ENCODE data around the gene GRID1.
A peak's percentile ranks its signal among the peaks of the same experiment; 100 is the strongest.

Gene GRID1

GRCh38 chr10:86366033-86366901 lies at the start of gene GRID1:
Gene GRID1, minus strand, starts transcription at chr10:86366795.
- DNase-seq = peak; percentile 52

DNA sequence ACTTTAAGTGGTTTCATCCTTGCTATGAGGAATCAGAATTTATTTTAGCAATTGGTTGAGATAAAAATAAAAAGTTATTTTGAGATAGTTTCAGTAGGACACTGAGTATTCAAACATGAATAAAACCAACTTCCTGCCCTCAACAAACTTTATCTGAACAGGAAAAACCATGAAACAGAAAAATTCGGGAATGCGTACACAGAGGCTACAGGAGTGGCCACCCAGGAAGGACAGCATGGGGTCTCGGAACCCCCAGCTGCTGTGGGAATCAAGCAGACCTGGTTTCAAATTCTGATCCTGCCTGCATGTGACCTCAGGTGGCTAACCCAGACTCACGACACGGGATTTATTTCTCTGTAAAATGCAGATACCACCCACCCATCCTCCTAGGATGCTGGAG lies 49.0 kb upstream of the GRID1 start:
- DNase-seq = no peak

DNA sequence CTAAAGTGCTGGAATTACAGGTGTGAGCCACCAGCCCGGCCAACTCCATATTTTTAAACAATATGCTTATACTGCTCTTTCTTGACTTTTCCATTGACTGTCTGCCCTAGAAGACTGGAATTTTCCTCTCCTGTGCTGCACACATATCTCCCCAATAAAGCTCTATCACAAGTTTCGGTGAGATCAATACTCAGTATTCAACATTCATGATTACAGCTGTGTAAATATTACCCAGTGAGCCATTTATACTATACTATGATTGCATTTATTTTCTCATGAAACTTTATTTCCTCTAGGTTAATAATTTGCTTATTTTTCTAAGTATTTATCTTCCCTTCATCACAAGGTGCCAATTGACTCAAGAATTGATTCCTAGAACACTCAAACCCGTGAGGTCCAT lies 48.5 kb upstream of the GRID1 start:
- DNase-seq = no peak

- DNase-seq = no peak
These were observed 46.6 kb upstream of the GRID1 start for GRCh38 chr10:86413046-86413728.

- no peak for DNase-seq
These were observed 45.4 kb upstream of the GRID1 start for GRCh38 chr10:86411852-86412560.

DNA sequence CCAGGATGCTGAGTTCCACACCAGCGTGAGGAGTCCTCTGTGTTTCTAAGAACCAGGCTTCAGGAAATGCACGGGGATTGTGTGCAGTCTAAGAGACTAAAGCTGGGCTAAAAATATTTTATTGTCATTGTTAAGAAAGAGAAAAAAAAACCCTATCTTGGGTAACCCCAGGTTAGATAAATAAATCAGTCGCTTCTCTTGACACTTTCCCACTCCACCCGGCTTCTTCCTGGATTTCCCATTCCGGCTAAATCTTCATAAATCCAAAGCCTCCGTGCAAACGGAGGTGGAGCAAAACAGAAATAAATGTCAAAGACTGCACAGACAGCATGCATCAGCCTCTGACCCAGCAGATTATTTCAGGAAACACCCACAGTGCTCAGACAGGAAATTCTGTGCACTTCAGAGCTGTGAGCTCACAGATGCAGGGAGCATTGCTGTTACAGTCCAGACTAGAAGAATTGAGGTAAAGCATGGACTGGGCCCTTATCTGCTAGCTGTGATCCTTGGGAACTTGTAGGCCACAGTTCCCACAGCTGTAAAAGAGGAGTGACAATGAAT lies 44.8 kb upstream of the GRID1 start:
- DNase-seq = no peak

DNA sequence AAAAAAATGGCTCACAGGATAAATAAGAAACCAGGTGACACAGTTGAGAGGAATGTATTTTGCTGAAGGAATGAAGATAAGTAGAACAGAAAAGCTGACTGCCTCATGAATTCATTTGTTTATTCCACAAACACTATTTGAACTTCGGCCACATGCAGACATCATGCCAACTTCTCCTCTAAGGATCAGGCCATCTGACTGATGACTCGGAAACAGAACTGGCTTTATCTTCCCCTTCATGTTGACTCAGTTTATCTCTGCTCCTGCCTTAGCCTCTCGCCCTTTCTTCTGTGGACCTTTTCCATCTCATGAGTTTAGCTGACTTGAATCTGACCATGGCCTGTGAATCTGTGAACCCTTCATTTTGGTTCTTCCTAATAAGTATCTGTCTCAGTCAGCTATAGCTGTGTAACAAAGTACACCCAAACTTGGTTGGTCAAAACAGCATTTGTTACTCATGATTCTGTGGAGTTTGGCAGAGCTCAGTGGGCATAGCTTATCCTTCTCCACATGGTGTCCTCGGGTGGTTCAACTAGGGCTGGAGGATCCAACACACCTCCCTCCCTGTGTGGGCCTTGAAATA lies 44.0 kb upstream of the GRID1 start:
- no peak for DNase-seq

DNA sequence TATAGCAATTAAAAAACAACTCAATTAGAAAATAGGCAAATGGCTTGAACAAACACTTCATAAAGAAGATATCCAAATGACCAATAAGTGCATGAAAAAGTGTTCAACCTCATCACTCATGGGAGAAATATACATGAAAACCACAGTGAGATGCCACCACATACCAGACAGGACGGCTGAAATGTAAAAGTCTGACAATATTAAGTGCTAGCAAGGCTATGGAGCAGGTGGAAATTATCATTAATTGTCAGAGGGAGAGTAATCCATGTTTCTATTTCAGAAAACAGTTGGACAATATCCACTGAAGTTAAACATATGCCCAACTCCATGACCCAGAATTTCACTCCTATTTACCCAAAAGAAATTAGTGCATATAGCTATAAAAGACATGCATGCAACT lies 42.6 kb upstream of the GRID1 start:
- no peak for DNase-seq

GRCh38 chr10:86403183-86403797 lies 36.7 kb upstream of the GRID1 start:
- no peak for DNase-seq

DNA sequence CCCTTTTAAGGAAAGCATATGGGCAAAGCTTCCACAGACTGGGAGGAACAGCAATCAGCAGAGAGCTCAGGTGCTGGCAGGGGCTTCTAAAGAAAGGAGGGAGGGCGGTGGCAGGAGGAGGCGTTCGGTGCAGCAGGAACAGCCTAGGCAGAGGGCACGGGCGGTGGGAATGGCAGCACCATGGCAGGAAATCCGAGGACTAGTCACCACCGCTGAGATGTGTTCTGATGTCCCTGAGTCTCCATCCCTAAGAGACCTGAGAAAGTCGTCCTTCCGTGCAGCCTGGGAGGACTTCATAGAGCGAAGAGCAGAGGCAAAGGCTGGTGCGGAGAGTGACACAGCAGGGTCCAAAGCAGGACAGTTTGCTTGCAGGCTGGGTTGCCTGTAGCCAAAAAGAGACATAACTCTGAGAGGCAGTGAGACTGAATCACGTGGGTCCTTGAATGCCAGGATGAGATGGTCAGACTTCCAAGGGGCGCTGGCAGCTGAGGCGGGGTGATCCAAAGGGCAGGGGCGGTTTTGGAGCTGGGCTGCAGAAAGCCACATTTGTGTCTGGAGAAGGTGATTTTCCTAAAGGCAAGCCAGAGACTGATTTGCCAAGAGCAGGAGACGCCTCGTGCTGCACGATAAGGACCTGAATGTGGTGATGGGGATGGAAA lies 35.8 kb upstream of the GRID1 start:
- no peak for DNase-seq

DNA sequence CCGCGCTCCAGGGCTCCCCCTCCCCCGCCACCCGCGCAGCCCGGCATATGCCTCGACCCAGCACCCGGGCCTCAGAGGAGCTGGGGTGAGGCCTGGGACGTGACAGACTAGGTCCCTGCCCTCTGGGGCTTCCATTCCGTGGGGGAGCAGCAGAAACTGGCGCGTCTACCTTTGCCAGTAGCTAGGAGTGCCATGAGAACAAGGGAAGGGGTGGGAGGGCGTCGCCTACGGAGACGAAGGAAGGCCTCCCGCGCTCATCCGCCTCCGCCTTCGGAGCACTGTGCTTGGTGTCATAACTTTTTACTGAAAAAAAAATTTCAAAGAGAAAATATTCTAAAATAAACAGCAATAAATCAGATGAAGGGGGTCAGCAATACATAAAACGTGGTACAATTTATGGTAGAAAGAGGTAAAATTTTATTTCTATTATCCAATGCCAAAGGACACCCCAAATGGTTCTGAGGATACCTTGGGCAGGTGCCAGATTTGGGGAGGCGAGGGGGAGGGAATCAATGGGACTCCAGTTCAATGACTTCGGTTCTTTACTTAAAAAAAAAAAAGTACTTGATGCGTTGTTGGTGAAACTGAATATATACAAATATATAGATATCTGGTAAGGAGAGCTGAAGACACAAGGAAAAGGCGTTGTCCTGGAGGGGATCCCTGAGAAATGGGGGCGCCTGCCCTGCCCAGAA lies 35.1 kb upstream of the GRID1 start:
- no peak for DNase-seq

- DNase-seq = peak; percentile 23
These were observed 34.4 kb upstream of the GRID1 start for GRCh38 chr10:86400705-86401587.

- peak; percentile 74 for DNase-seq
These were observed 33.5 kb upstream of the GRID1 start for GRCh38 chr10:86399879-86400704.

GRCh38 chr10:86399514-86399878 lies 32.9 kb upstream of the GRID1 start:
- DNase-seq = no peak

DNA sequence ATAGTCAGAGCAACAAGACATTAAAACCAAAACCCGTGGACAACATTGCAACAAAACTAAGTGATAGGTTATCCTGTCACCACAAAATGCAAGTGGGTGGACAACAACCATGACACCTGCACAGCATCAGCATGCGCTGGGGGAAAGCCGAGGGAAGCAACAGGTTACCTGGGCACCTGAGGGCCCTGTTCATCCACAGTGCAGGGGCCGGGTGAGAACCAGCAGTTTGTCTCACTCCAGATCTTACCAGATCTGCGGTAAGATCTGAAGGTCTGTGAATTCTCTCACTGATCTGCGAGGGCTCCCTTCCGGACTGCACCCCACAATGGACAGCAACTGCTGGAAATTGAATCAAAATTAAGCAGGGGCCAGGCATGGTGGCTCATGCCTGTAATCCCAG lies 30.5 kb upstream of the GRID1 start:
- no peak for DNase-seq

DNA sequence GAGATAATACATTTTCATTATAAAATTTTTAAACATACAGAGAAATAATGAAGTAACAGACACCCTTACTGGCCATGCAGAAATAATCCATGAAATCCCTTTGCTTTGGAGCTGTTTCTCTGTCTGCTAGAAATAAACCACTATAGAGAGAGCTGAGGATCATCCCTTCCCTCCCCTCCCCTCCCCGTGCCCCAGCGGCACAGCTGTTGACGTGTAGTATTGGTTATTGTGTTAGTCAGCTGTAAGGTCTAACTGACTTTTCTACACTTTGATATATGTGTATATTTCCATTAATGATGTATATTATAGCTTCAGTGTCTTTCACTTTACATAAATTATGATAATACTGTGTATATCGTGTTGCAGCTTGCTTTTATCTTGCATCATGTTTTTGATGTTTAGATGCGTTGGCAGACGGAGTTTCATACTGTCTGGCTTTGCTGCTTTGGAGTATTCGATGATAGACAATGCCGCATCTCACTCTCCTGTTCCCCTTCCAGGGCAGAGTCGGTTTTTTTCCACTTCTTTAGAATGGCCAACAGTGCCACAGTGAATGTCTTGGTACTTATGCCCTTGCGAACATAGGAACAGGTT lies 27.4 kb upstream of the GRID1 start:
- no peak for DNase-seq

- no peak for DNase-seq
These were observed 26.8 kb upstream of the GRID1 start for GRCh38 chr10:86393362-86393761.

GRCh38 chr10:86392723-86393094 lies 26.1 kb upstream of the GRID1 start:
- DNase-seq = no peak
